ENCODE measurements around the gene HOMEZ.
"Not testable (repeated sequence)": the region's sequence is repeated elsewhere in the genome, so short reads cannot be mapped to it uniquely, and the experiment has no call there.

HOMEZ gene

DNA sequence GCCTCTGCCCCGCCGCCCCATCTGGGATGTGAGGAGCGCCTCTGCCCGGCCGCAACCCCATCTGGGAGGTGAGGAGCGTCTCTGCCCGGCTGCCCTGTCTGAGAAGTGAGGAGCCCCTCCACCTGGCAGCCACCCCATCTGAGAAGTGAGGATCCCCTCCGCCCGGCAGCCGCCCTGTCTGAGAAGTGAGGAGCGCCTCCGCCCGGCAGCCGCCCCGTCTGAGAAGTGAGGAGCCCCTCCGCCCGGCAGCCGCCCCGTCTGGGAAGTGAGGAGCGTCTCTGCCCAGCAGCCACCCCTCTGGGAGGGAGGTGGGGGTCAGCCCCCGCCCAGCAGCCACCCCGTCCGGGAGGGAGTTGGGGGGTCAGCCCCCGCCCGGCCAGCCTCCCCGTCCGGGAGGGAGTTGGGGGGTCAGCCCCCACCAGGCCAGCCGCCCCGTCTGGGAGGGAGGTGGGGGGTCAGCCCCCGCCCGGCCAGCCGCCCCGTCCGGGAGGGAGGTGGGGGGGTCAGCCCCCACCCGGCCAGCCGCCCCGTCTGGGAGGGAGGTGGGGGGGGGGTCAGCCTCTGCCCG is 53.6 kb downstream of the HOMEZ start:
- H3K36me3 ChIP-seq (ENCODE audit: control insufficient read depth, insufficient read depth, low read length, severe bottlenecking); H3K4me1 ChIP-seq (ENCODE audit: control insufficient read depth, insufficient read depth, low read length); H3K4me3 ChIP-seq (ENCODE audit: low read length); H3K9ac ChIP-seq (ENCODE audit: low read length); H3K27me3 ChIP-seq (replicated peaks; ENCODE audit: control insufficient read depth, insufficient read depth, low read length); DNase-seq (ENCODE audit: low read depth); H3K9me3 ChIP-seq (ENCODE audit: control insufficient read depth, low read length): not testable (repeated sequence)

- Histone ChIP-seq H3K4me3 (ENCODE audit: low read length) (no peak overlapping the region), H3K4me1 (ENCODE audit: control insufficient read depth, insufficient read depth, low read length) (peaks cover 3% of the 10 kb centered on the region), H3K27me3 (replicated peaks; ENCODE audit: control insufficient read depth, insufficient read depth, low read length) (no peaks in the 10 kb centered on the region), H3K9ac (ENCODE audit: low read length) (no peak overlapping the region), H3K36me3 (ENCODE audit: control insufficient read depth, insufficient read depth, low read length, severe bottlenecking) (no peaks in the 10 kb centered on the region), H3K9me3 (ENCODE audit: control insufficient read depth, low read length) (peaks cover 4% of the 10 kb centered on the region)
- DNase-seq (ENCODE audit: low read depth) = no peak
These were observed 57.1 kb downstream of the HOMEZ start for GRCh38 chr14:23228812-23229211.

DNA sequence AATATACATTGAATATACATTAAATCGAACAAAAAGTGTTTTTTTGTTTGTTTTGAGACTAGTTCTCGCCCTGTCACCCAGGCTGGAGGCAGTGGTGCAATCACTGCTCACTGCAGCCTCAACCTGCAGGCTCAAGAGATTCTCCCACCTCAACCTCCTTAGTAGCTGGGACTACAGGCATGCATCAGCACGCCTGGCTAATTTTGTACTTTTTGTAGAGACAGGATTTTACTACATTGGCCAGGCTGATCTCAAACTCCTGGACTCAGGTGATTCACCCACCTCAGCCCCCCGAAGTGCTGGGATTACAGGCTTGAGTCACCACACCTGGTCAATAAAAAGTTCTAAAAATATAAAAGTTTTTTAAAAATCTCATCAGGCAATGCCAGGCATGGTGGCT is 58.4 kb downstream of the HOMEZ start:
- Histone ChIP-seq H3K27me3 (replicated peaks; ENCODE audit: control insufficient read depth, insufficient read depth, low read length) (no peaks in the 10 kb centered on the region), H3K4me3 (ENCODE audit: low read length) (no peak overlapping the region), H3K9me3 (ENCODE audit: control insufficient read depth, low read length) (peaks cover 4% of the 10 kb centered on the region), H3K9ac (ENCODE audit: low read length) (no peak overlapping the region), H3K36me3 (ENCODE audit: control insufficient read depth, insufficient read depth, low read length, severe bottlenecking) (no peaks in the 10 kb centered on the region), H3K4me1 (ENCODE audit: control insufficient read depth, insufficient read depth, low read length) (peaks cover 3% of the 10 kb centered on the region)
- no peak for DNase-seq (ENCODE audit: low read depth)

GRCh38 chr14:23224958-23225357 is 61.0 kb downstream of the HOMEZ start:
- not testable (repeated sequence) for H3K36me3 ChIP-seq (ENCODE audit: control insufficient read depth, insufficient read depth, low read length, severe bottlenecking); H3K9ac ChIP-seq (ENCODE audit: low read length); H3K9me3 ChIP-seq (ENCODE audit: control insufficient read depth, low read length); DNase-seq (ENCODE audit: low read depth); H3K4me3 ChIP-seq (ENCODE audit: low read length); H3K4me1 ChIP-seq (ENCODE audit: control insufficient read depth, insufficient read depth, low read length); H3K27me3 ChIP-seq (replicated peaks; ENCODE audit: control insufficient read depth, insufficient read depth, low read length)
